B cell (primary cell): ENCODE data around the gene FGF21. TPM values are rescaled to one million over a fixed set of nuclear protein-coding genes. Genes with fewer than 3 reads are reported as not detected.
A peak's percentile ranks its signal among the peaks of the same experiment; 100 is the strongest.

Experiments used
- ATAC-seq: fragments of 200-7000 bp; cut with Tn5 transposase; one replicate; pipeline ENCODE4 v1.10.0; 2021; ENCODE audit warnings: low read depth, mild to moderate bottlenecking, moderate number of reproducible peaks, moderate library complexity
- CTCF ChIA-PET: fragments of 350-600 bp; sonication (Branson Sonifier 250); formaldehyde crosslinking; loops from one replicate; lab custom pipeline; 2021; ENCODE audit warnings: antibody characterized with exemption, inconsistent platforms; lab: Charles Lee
- POLR2A ChIA-PET: fragments of 350-600 bp; sonication (Branson Sonifier 250); formaldehyde crosslinking; loops from one replicate; lab custom pipeline; 2021; ENCODE audit warnings: antibody characterized with exemption; lab: Charles Lee
- DNase-seq: peaks from one replicate; pipeline ENCODE4 v3.0.0; 2013
- H2AFZ ChIP-seq: 2 replicates; pipeline ENCODE4 v1.6.1; 2012; ENCODE audit warnings: mild to moderate bottlenecking, low read depth, low read length; ENCODE audit not compliant: insufficient read depth, poor library complexity, severe bottlenecking
- H3K27ac ChIP-seq, 2 donors: 1 replicate in 1 of 2; 2 replicates in 1 of 2; pipeline ENCODE4 v1.5.1; 2012 to 2013; ENCODE audit warnings: low read length in 2 of 2, mild to moderate bottlenecking in 2 of 2, moderate library complexity in 1 of 2
- H3K27me3 ChIP-seq, 4 experiments: fragments of 200-600 bp in 1 of 4; sonication (generic) in 1 of 4; replicated peaks in 1 of 4; 1 replicate in 2 of 4; 2 replicates in 2 of 4; pipeline versions ENCODE4 v1.6.1 to v1.7.0; 2013 to 2016; ENCODE audit warnings: low read length in 3 of 4, mild to moderate bottlenecking in 2 of 4, mixed read lengths in 1 of 4, moderate library complexity in 1 of 4; ENCODE audit not compliant: insufficient read depth in 4 of 4, control insufficient read depth in 3 of 4; ENCODE audit errors: control extremely low read depth in 1 of 4
- H3K36me3 ChIP-seq, 2 experiments: replicated peaks in 1 of 2; 1 replicate in 1 of 2; 2 replicates in 1 of 2; pipeline versions ENCODE4 v1.6.1 to v1.7.1; 2013; ENCODE audit warnings: low read length in 1 of 2; ENCODE audit not compliant: insufficient read depth in 2 of 2, control insufficient read depth in 1 of 2; ENCODE audit errors: control extremely low read depth in 1 of 2, extremely low read depth in 1 of 2
- H3K4me1 ChIP-seq, 2 donors: fragments of 200-600 bp in 1 of 2; sonication (generic) in 1 of 2; 1 replicate in 1 of 2; 2 replicates in 1 of 2; pipeline versions ENCODE4 v1.5.1 to v1.6.1; 2013 to 2017; ENCODE audit warnings: low read length in 2 of 2; ENCODE audit not compliant: control insufficient read depth in 2 of 2, insufficient read depth in 2 of 2
- H3K4me2 ChIP-seq: replicated peaks from 2 replicates; pipeline ENCODE3; 2012; ENCODE audit warnings: mild to moderate bottlenecking, low read depth, low read length; ENCODE audit not compliant: poor library complexity, severe bottlenecking
- H3K4me3 ChIP-seq, 5 experiments: fragments of 200-600 bp in 1 of 5; sonication (generic) in 1 of 5; 1 replicate in 3 of 5; 2 replicates in 2 of 5; pipeline versions ENCODE4 v1.5.1 to v1.7.0; 2011 to 2016; ENCODE audit warnings: low read length in 4 of 5, mild to moderate bottlenecking in 4 of 5, low read depth in 2 of 5, control low read depth in 1 of 5, moderate library complexity in 1 of 5; ENCODE audit not compliant: insufficient read depth in 1 of 5; ENCODE audit errors: control extremely low read depth in 1 of 5, extremely low read depth in 1 of 5
- H3K79me2 ChIP-seq: fragments of 200-600 bp; sonication (generic); one replicate; pipeline ENCODE4 v1.6.0; 2016; ENCODE audit warnings: low read length; ENCODE audit not compliant: control insufficient read depth, insufficient read depth
- H3K9ac ChIP-seq: fragments of 200-600 bp; sonication (generic); 2 replicates; pipeline ENCODE4 v1.6.1; 2017; ENCODE audit warnings: mild to moderate bottlenecking, low read length, moderate library complexity
- H3K9me3 ChIP-seq, 3 donors: one replicate each; pipeline versions ENCODE4 v1.6.1 to v1.7.1; 2013; ENCODE audit warnings: low read length in 2 of 3; ENCODE audit not compliant: control insufficient read depth in 2 of 3, insufficient read depth in 1 of 3; ENCODE audit errors: control extremely low read depth in 1 of 3
- H4K20me1 ChIP-seq: 2 replicates; pipeline ENCODE4 v1.6.0; 2012; ENCODE audit warnings: mild to moderate bottlenecking, low read length; ENCODE audit not compliant: insufficient read depth, control insufficient read depth, poor library complexity, severe bottlenecking
- H3K27ac Mint-ChIP-seq: one replicate; pipeline ENCODE4 v1.8.0; 2021; ENCODE audit warnings: mixed read lengths
- H3K27me3 Mint-ChIP-seq: one replicate; pipeline ENCODE4 v1.8.0; 2021; ENCODE audit warnings: mixed read lengths
- H3K4me1 Mint-ChIP-seq: one replicate; pipeline ENCODE4 v1.8.0; 2021; ENCODE audit warnings: mixed read lengths
- H3K4me3 Mint-ChIP-seq: one replicate; pipeline ENCODE4 v1.8.0; 2021; ENCODE audit warnings: mixed read lengths
- H3K9me3 Mint-ChIP-seq: one replicate; pipeline ENCODE4 v1.8.0; 2022; ENCODE audit warnings: mixed read lengths; ENCODE audit not compliant: insufficient read depth
- CTCF ChIP-seq: fragments of 200-600 bp; IDR thresholded peaks from one replicate; pipeline ENCODE4 v1.8.0; 2022; ENCODE audit warnings: antibody characterized with exemption, mild to moderate bottlenecking
- EZH2 ChIP-seq: IDR thresholded peaks from 2 replicates; pipeline ENCODE4 v1.6.1; 2012; ENCODE audit warnings: borderline replicate concordance, low read depth, mild to moderate bottlenecking, moderate library complexity, low read length; ENCODE audit not compliant: insufficient read depth, poor library complexity, severe bottlenecking
- WGBS: methylation state at CpG from one replicate; pipeline ENCODE4 v1.1.5; 2013; ENCODE audit warnings: missing lambda C conversion rate; ENCODE audit not compliant: insufficient coverage; 5-methylcytosine and 5-hydroxymethylcytosine counted together
- intact Hi-C: fragments of 100-400 bp; cut with micrococcal nuclease; formaldehyde crosslinking; loops from one replicate; pipeline ENCODE4 v1.10.0; 2022
- polyA plus RNA-seq: library from polyadenylated mRNA; depleted of rRNA; stranded (reverse); fragments of >200 nt; gene quantifications from 2 replicates; pipeline ENCODE4 v1.2.3, GENCODE V29; 2012
- total RNA-seq, 2 donors: library from RNA; stranded (reverse); fragments of 120-200 nt in 1 of 2; gene quantifications; 1 replicate in 1 of 2; 2 replicates in 1 of 2; pipeline versions ENCODE4 v1.2.3 to v1.2.4, GENCODE V29; 2013 to 2022

The FGF21 gene
- total and polyA plus RNA-seq, 2 donors (not counting 1 experiment from before 2014, with no cell fraction given): not detected

GRCh38 chr19:48720613-48721296, 34.6 kb upstream of the FGF21 start:
- Mint-ChIP-seq H3K4me3 (peak overlapping the region; percentile 98), H3K27me3 (no peaks in the 10 kb centered on the region), H3K4me1 (peaks cover 21% of the 10 kb centered on the region), H3K9me3 (peaks cover 9% of the 10 kb centered on the region), H3K27ac (peak overlapping the region; percentile 98)
- DNase-seq (peak; percentile 93), ATAC-seq (peak; percentile 86)
- CTCF ChIA-PET: interaction anchor here (0.5 to 2.0 kb wide), 3 partner anchors 18 to 731 kb away, joined by 3 to 6 read pairs (median 3); partner anchors contain the start of genes CA11 and PIH1D1
- intact Hi-C loops: loop anchor here (1.0 to 10.0 kb wide), 3 partner anchors 152 to 1304 kb away; partner anchors contain the start of genes PPP1R15A, SYNGR4, TMEM143 and VRK3
- no peak for TF ChIP-seq CTCF
- no peak for TF ChIP-seq EZH2
- Histone ChIP-seq H3K36me3 (no peaks in the 10 kb centered on the region), H3K9me3 (peaks cover 0 to 28% (median 6%) of the 10 kb centered on the region in 3 donors), H3K79me2 (no peaks in the 10 kb centered on the region), H3K9ac (peak overlapping the region; percentile 88), H3K4me2 (peak overlapping the region; percentile 91), H4K20me1 (no peaks in the 10 kb centered on the region), H2AFZ (peak overlapping the region; percentile 91), H3K4me3 (peak overlapping the region; percentile 47 to 91 (median 75)), H3K27ac (peak overlapping the region; percentile 92 to 93), H3K27me3 (no peaks in the 10 kb centered on the region), H3K4me1 (peaks cover 10 to 25% of the 10 kb centered on the region in 2 donors)
- WGBS: 1% methylated on average over 33 of the region's 42 CpGs
- POLR2A ChIA-PET: interaction anchor here (0.5 to 1.4 kb wide), 10 partner anchors 8 to 232 kb away, joined by 3 to 11 read pairs (median 3); no protein-coding TSS in a partner anchor

GRCh38 chr19:48722196-48722708, 33.1 kb upstream of the FGF21 start:
- H3K79me2 ChIP-seq: no peaks in the 10 kb centered on the region
- no peaks in the 10 kb centered on the region for H3K36me3 ChIP-seq
- TF ChIP-seq CTCF: no peak
- no peak for TF ChIP-seq EZH2
- intact Hi-C loops: loop anchor here (5.0 to 10.0 kb wide), 2 partner anchors 360 to 1303 kb away; partner anchors contain the start of genes SYNGR4, TMEM143, VRK3 and ZNF473
- 98% methylated on average over 10 of the region's 11 CpGs for WGBS
- no peaks in the 10 kb centered on the region for H4K20me1 ChIP-seq
- Mint-ChIP-seq H3K9me3 (peaks cover 14% of the 10 kb centered on the region), H3K4me3 (peak overlapping the region; percentile 41), H3K27me3 (no peaks in the 10 kb centered on the region), H3K27ac (no peak overlapping the region), H3K4me1 (peaks cover 26% of the 10 kb centered on the region)
- H3K27ac ChIP-seq: no peak overlapping the region
- no peak overlapping the region for H3K4me2 ChIP-seq
- H3K27me3 ChIP-seq: no peaks in the 10 kb centered on the region
- POLR2A ChIA-PET: interaction anchor here (0.7 kb wide), 1 partner anchor 17 kb away, joined by 3 read pairs; no protein-coding TSS in a partner anchor
- CTCF ChIA-PET: no interaction called here
- no peak overlapping the region for H3K4me3 ChIP-seq
- peaks cover 16 to 35% of the 10 kb centered on the region in 2 donors for H3K4me1 ChIP-seq
- H2AFZ ChIP-seq: no peak overlapping the region
- no peak overlapping the region for H3K9ac ChIP-seq
- peaks cover 0 to 43% (median 16%) of the 10 kb centered on the region in 3 donors for H3K9me3 ChIP-seq
- ATAC-seq: no peak
- DNase-seq: no peak
